OCI-LY3 (cell line): ENCODE results near the gene THAP3.

Experiments
- H2AFZ ChIP-seq: fragments of 200-600, 300-600 bp; shearing (Covaris generic); 2 replicates; pipeline ENCODE4 v1.6.0; 2014; ENCODE audit warnings: antibody characterized with exemption, low read depth, low read length
- H3K27ac ChIP-seq: fragments of 200-600, 300-600 bp; sonication (generic); 2 replicates; pipeline ENCODE4 v1.5.1; 2014; ENCODE audit warnings: mild to moderate bottlenecking, low read length, moderate library complexity, mixed read lengths
- H3K27me3 ChIP-seq: fragments of 200-600, 300-600 bp; sonication (generic); 2 replicates; pipeline ENCODE4 v1.6.1; 2014; ENCODE audit warnings: low read depth, low read length, mixed read lengths
- H3K36me3 ChIP-seq: fragments of 200-600, 300-600 bp; sonication (generic); replicated peaks from 2 replicates; pipeline ENCODE3; 2014; ENCODE audit warnings: low read depth, low read length, mixed read lengths
- H3K4me1 ChIP-seq: fragments of 300-600, 200-600 bp; sonication (generic); 2 replicates; pipeline ENCODE4 v1.6.1; 2014; ENCODE audit warnings: low read length, mixed read lengths
- H3K4me2 ChIP-seq: fragments of 200-600, 300-600 bp; sonication (generic); 2 replicates; pipeline ENCODE4 v1.6.1; 2014; ENCODE audit warnings: low read length, mixed read lengths
- H3K4me3 ChIP-seq: fragments of 300-600, 200-600 bp; sonication (generic); 2 replicates; pipeline ENCODE4 v1.5.1; 2014; ENCODE audit warnings: antibody characterized with exemption, mild to moderate bottlenecking, low read length, moderate library complexity
- H3K79me2 ChIP-seq: fragments of 300-600, 200-600 bp; shearing (Covaris generic); 2 replicates; pipeline ENCODE4 v1.6.1; 2014; ENCODE audit warnings: mild to moderate bottlenecking, low read length, mixed read lengths
- H3K9ac ChIP-seq: fragments of 300-600, 200-600 bp; shearing (Covaris generic); 2 replicates; pipeline ENCODE4 v1.6.0; 2014; ENCODE audit warnings: mild to moderate bottlenecking, low read length, moderate library complexity
- H3K9me3 ChIP-seq: fragments of 200-600, 300-600 bp; shearing (Covaris generic); 2 replicates; pipeline ENCODE4 v1.6.1; 2014; ENCODE audit warnings: low read length, mixed read lengths; ENCODE audit not compliant: insufficient read depth
- H4K20me1 ChIP-seq: fragments of 200-600, 300-600 bp; sonication (generic); 2 replicates; pipeline ENCODE4 v1.6.1; 2016; ENCODE audit warnings: low read length, mixed read lengths; ENCODE audit not compliant: insufficient read depth
- CTCF ChIP-seq: fragments of 200-600, 300-600 bp; sonication (generic); IDR thresholded peaks from 2 replicates; pipeline ENCODE4 v1.5.1; 2014; ENCODE audit warnings: antibody characterized with exemption, low read length, low read depth
- EZH2phosphoT487 ChIP-seq: fragments of 200-600 bp; shearing (Covaris generic); IDR thresholded peaks from 2 replicates; pipeline ENCODE4 v1.6.1; 2018; ENCODE audit warnings: antibody characterized with exemption, mixed run types, low read depth

The THAP3 gene

DNA sequence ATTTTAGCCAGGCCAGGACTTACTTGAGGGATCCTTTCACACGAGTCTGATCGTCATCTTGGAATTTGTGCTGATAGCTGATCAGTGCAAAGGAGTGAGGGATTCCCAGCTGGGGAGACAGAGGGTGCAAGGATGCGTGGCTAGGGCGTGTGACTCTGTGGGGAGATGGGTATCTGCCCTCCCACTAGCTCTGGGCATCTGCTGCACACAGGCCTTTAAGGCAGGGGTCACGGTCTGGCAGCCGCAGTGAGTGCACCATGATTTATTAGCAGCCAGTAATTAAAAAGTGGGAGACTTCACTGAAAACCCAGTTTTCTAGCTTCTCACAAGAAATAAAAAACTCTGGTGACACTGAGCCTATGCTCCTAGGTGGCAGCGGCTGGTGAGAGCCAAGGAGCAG, 20.4 kb downstream of the THAP3 start:
- TF ChIP-seq CTCF (no peak), EZH2phosphoT487 (no peak)
- H3K4me2 ChIP-seq, result no peak overlapping the region
- no peak overlapping the region for H3K9ac ChIP-seq
- H3K27me3 ChIP-seq, result no peaks in the 10 kb centered on the region
- H3K27ac ChIP-seq, result no peak overlapping the region
- no peaks in the 10 kb centered on the region for H3K9me3 ChIP-seq
- no peaks in the 10 kb centered on the region for H3K4me1 ChIP-seq
- no peak overlapping the region for H3K4me3 ChIP-seq
- peaks cover 2% of the 10 kb centered on the region for H3K36me3 ChIP-seq
- H4K20me1 ChIP-seq, result no peaks in the 10 kb centered on the region
- H2AFZ ChIP-seq, result no peak overlapping the region
- H3K79me2 ChIP-seq, result no peaks in the 10 kb centered on the region

GRCh38 chr1:6646499-6647148, 22.0 kb downstream of the THAP3 start:
- Histone ChIP-seq H3K4me3 (no peak overlapping the region), H3K27ac (no peak overlapping the region), H3K36me3 (no peaks in the 10 kb centered on the region), H3K9me3 (no peaks in the 10 kb centered on the region), H2AFZ (no peak overlapping the region), H3K4me1 (no peaks in the 10 kb centered on the region), H3K4me2 (no peak overlapping the region), H3K27me3 (no peaks in the 10 kb centered on the region), H3K9ac (no peak overlapping the region), H4K20me1 (no peaks in the 10 kb centered on the region), H3K79me2 (no peaks in the 10 kb centered on the region)
- TF ChIP-seq CTCF (peak; percentile 53), EZH2phosphoT487 (no peak)

- Histone ChIP-seq H2AFZ (no peak overlapping the region), H4K20me1 (no peaks in the 10 kb centered on the region), H3K27ac (no peak overlapping the region), H3K79me2 (no peaks in the 10 kb centered on the region), H3K36me3 (peaks cover 7% of the 10 kb centered on the region), H3K4me2 (no peak overlapping the region), H3K27me3 (no peaks in the 10 kb centered on the region), H3K9ac (no peak overlapping the region), H3K4me1 (no peaks in the 10 kb centered on the region), H3K4me3 (no peak overlapping the region), H3K9me3 (no peaks in the 10 kb centered on the region)
- no peak for TF ChIP-seq EZH2phosphoT487
- no peak for TF ChIP-seq CTCF
Measured at GRCh38 chr1:6648556-6648955, 23.9 kb downstream of the THAP3 start.

- Histone ChIP-seq H3K4me1 (no peaks in the 10 kb centered on the region), H3K27ac (no peak overlapping the region), H4K20me1 (no peaks in the 10 kb centered on the region), H3K4me3 (no peak overlapping the region), H3K4me2 (no peak overlapping the region), H3K9me3 (no peaks in the 10 kb centered on the region), H3K9ac (no peak overlapping the region), H3K27me3 (no peaks in the 10 kb centered on the region), H3K79me2 (no peaks in the 10 kb centered on the region), H3K36me3 (peaks cover 7% of the 10 kb centered on the region), H2AFZ (no peak overlapping the region)
- TF ChIP-seq CTCF (no peak), EZH2phosphoT487 (no peak)
Measured at GRCh38 chr1:6651909-6652308, 27.2 kb downstream of the THAP3 start.
